H9 (cell line): ENCODE results near the gene CEP44. TPM values are rescaled to one million over a fixed set of nuclear protein-coding genes. Genes with fewer than 3 reads are reported as not detected.

Experiments used
- DNase-seq: peaks from one replicate; pipeline ENCODE4 v3.0.0-alpha.2; 2017
- H2AFZ ChIP-seq: one replicate; pipeline ENCODE4 v1.6.1; 2013; ENCODE audit warnings: mild to moderate bottlenecking, low read length, control low read depth, moderate library complexity
- H2AK5ac ChIP-seq: 2 replicates; pipeline ENCODE4 v1.6.1; 2013; ENCODE audit warnings: low read length, control low read depth, mixed read lengths; ENCODE audit not compliant: insufficient read length
- H2BK120ac ChIP-seq: one replicate; pipeline ENCODE4 v1.6.1; 2013; ENCODE audit warnings: low read depth, mild to moderate bottlenecking, low read length, control low read depth, inconsistent platforms; ENCODE audit not compliant: poor library complexity, severe bottlenecking
- H2BK12ac ChIP-seq: 2 replicates; pipeline ENCODE4 v1.6.1; 2013; ENCODE audit warnings: low read length, control low read depth, mixed read lengths, low read depth; ENCODE audit not compliant: insufficient read length
- H2BK15ac ChIP-seq: 2 replicates; pipeline ENCODE4 v1.6.1; 2013; ENCODE audit warnings: low read depth, low read length, control low read depth
- H2BK20ac ChIP-seq: one replicate; pipeline ENCODE4 v1.6.1; 2013; ENCODE audit warnings: low read depth, mild to moderate bottlenecking, low read length, control low read depth, inconsistent platforms; ENCODE audit not compliant: poor library complexity, severe bottlenecking
- H2BK5ac ChIP-seq: 2 replicates; pipeline ENCODE4 v1.6.1; 2013; ENCODE audit warnings: low read length, control low read depth, mixed read lengths; ENCODE audit not compliant: insufficient read length
- H3K14ac ChIP-seq: 2 replicates; pipeline ENCODE4 v1.6.1; 2013; ENCODE audit warnings: low read length, control low read depth; ENCODE audit not compliant: insufficient read depth
- H3K18ac ChIP-seq: 2 replicates; pipeline ENCODE4 v1.6.1; 2013; ENCODE audit warnings: low read depth, mild to moderate bottlenecking, mixed read lengths, low read length, control low read depth; ENCODE audit not compliant: insufficient read length
- H3K23ac ChIP-seq: 2 replicates; pipeline ENCODE4 v1.6.1; 2013; ENCODE audit warnings: low read length, control low read depth, mixed read lengths, low read depth; ENCODE audit not compliant: insufficient read length
- H3K23me2 ChIP-seq: 2 replicates; pipeline ENCODE4 v1.6.1; 2013; ENCODE audit warnings: low read depth, mild to moderate bottlenecking, mixed read lengths, low read length, control low read depth; ENCODE audit not compliant: insufficient read length, poor library complexity, severe bottlenecking
- H3K27ac ChIP-seq: 2 replicates; pipeline ENCODE4 v1.5.1; 2013; ENCODE audit warnings: low read length, control low read depth, mixed read lengths, low read depth; ENCODE audit not compliant: insufficient read length
- H3K27me3 ChIP-seq: 2 replicates; pipeline ENCODE4 v1.6.1; 2013; ENCODE audit warnings: low read length, control low read depth, inconsistent platforms; ENCODE audit not compliant: insufficient read depth
- H3K4ac ChIP-seq: 2 replicates; pipeline ENCODE4 v1.6.1; 2013; ENCODE audit warnings: low read depth, mild to moderate bottlenecking, control low read depth, inconsistent platforms, low read length, moderate library complexity
- H3K4me1 ChIP-seq: 2 replicates; pipeline ENCODE4 v1.6.1; 2013; ENCODE audit warnings: low read length, control low read depth, inconsistent platforms; ENCODE audit not compliant: insufficient read depth
- H3K4me2 ChIP-seq: 2 replicates; pipeline ENCODE4 v1.6.1; 2013; ENCODE audit warnings: low read length, control low read depth, mixed read lengths; ENCODE audit not compliant: insufficient read length, insufficient read depth
- H3K56ac ChIP-seq: 2 replicates; pipeline ENCODE4 v1.6.1; 2013; ENCODE audit warnings: low read depth, mild to moderate bottlenecking, mixed read lengths, low read length, control low read depth; ENCODE audit not compliant: insufficient read length
- H3K79me1 ChIP-seq: 2 replicates; pipeline ENCODE4 v1.6.1; 2013; ENCODE audit warnings: low read depth, mild to moderate bottlenecking, moderate library complexity, low read length, control low read depth, inconsistent platforms; ENCODE audit not compliant: insufficient read depth, poor library complexity, severe bottlenecking
- H3K79me2 ChIP-seq: 2 replicates; pipeline ENCODE4 v1.6.1; 2013; ENCODE audit warnings: low read length, control low read depth, inconsistent platforms; ENCODE audit not compliant: insufficient read depth
- H3K9ac ChIP-seq: 2 replicates; pipeline ENCODE4 v1.6.1; 2013; ENCODE audit warnings: low read length, control low read depth, mixed read lengths; ENCODE audit not compliant: insufficient read length; ENCODE audit errors: extremely low read depth
- H3K9me3 ChIP-seq: one replicate; pipeline ENCODE4 v1.6.1; 2013; ENCODE audit warnings: low read depth, low read length, inconsistent platforms; ENCODE audit not compliant: control insufficient read depth
- H3T11ph ChIP-seq: one replicate; pipeline ENCODE4 v1.6.1; 2013; ENCODE audit warnings: mild to moderate bottlenecking, low read length, control low read depth, inconsistent platforms
- H4K20me1 ChIP-seq: one replicate; pipeline ENCODE4 v1.6.1; 2013; ENCODE audit not compliant: control insufficient read depth, insufficient read length, insufficient read depth
- H4K5ac ChIP-seq: 2 replicates; pipeline ENCODE4 v1.6.1; 2013; ENCODE audit warnings: low read depth, mild to moderate bottlenecking, mixed read lengths, low read length, control low read depth; ENCODE audit not compliant: insufficient read length
- H4K8ac ChIP-seq: replicated peaks from 2 replicates; pipeline ENCODE4 v1.6.1; 2013; ENCODE audit warnings: low read length, control low read depth, mixed read lengths, low read depth; ENCODE audit not compliant: insufficient read length
- H4K91ac ChIP-seq: 2 replicates; pipeline ENCODE4 v1.6.1; 2013; ENCODE audit warnings: low read depth, mild to moderate bottlenecking, moderate library complexity, mixed read lengths, low read length, control low read depth; ENCODE audit not compliant: insufficient read length
- H3K27ac Mint-ChIP-seq, 3 experiments: 2 replicates in 2 of 3; 3 replicates in 1 of 3; pipeline ENCODE4 v1.8.0; 2020 to 2021; ENCODE audit warnings: mixed read lengths in 3 of 3, mild to moderate bottlenecking in 1 of 3, moderate library complexity in 1 of 3
- H3K27me3 Mint-ChIP-seq: 2 replicates; pipeline ENCODE4 v1.8.0; 2021; ENCODE audit warnings: low read depth, mild to moderate bottlenecking, moderate library complexity, mixed read lengths
- H3K36me3 Mint-ChIP-seq, 3 experiments: 2 replicates in 2 of 3; 3 replicates in 1 of 3; pipeline ENCODE4 v1.8.0; 2020 to 2021; ENCODE audit warnings: low read depth in 3 of 3, mixed read lengths in 3 of 3; ENCODE audit not compliant: insufficient read depth in 1 of 3
- H3K4me1 Mint-ChIP-seq, 2 experiments: 2 replicates each; pipeline ENCODE4 v1.8.0; 2020; ENCODE audit warnings: mixed read lengths in 2 of 2
- H3K4me3 Mint-ChIP-seq, 2 experiments: 2 replicates in 1 of 2; 3 replicates in 1 of 2; pipeline ENCODE4 v1.8.0; 2020 to 2021; ENCODE audit warnings: mild to moderate bottlenecking in 2 of 2, mixed read lengths in 2 of 2, moderate library complexity in 1 of 2
- H3K9me3 Mint-ChIP-seq, 2 experiments: 2 replicates in 1 of 2; 3 replicates in 1 of 2; pipeline ENCODE4 v1.8.0; 2020; ENCODE audit warnings: mild to moderate bottlenecking in 2 of 2, mixed read lengths in 2 of 2, moderate library complexity in 1 of 2
- CTCF ChIP-seq: fragments of 200-600 bp; sonication (generic); conservative IDR thresholded peaks from 3 replicates; pipeline ENCODE4 v1.8.0; 2021; ENCODE audit warnings: antibody characterized with exemption, mild to moderate bottlenecking
- WGBS: extraction: QIAGEN DNeasy Blood & Tissue Kit; methylation state at CpG from one replicate; pipeline ENCODE4 v1.1.7; 2013; ENCODE audit warnings: missing lambda C conversion rate, low lambda C conversion rate, mixed read lengths; ENCODE audit not compliant: insufficient read length; ENCODE audit errors: extremely low coverage; 5-methylcytosine and 5-hydroxymethylcytosine counted together
- total RNA-seq: library from RNA; stranded (reverse); gene quantifications from 2 replicates; pipeline ENCODE4 v1.2.1, GENCODE V29; 2021

Gene CEP44
- total RNA-seq, 1 experiment from 2014 or later = 16.5 TPM

DNA sequence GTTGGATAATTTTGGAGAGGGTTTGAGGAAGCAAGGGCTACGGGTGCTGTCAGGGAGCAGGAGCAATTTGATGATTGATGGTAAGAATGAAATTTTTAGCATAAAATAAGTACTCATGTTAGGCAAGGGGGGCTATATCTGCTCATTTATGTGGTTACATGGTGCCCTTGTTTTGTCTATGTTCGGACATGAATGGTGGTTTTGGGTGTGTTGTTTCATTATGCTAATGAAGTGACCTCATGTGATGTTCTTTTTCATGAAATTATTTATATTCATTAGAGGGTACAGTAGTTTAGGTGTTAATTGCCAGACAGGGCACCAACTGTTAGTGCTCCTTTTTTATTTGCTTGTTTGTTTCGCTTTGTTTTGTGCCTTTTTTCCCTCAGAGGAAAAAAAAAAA is 29.3 kb downstream of the CEP44 start:
- no peaks in the 10 kb centered on the region for H3K79me2 ChIP-seq
- peaks cover 6 to 8% of the 10 kb centered on the region in 2 experiments for H3K4me1 Mint-ChIP-seq
- H3K36me3 Mint-ChIP-seq = peaks cover 0 to 6% (median 4%) of the 10 kb centered on the region in 3 experiments; a peak in 3 of 7 replicates
- H3K27me3 Mint-ChIP-seq = no peaks in the 10 kb centered on the region
- no CpG with 5 or more reads among the region's 3 CpGs for WGBS
- no peak overlapping the region for H2BK5ac ChIP-seq
- no peak overlapping the region for H4K91ac ChIP-seq
- no peak overlapping the region for H2BK12ac ChIP-seq
- no peak overlapping the region for H2AFZ ChIP-seq
- no peak overlapping the region for H4K5ac ChIP-seq
- no peak overlapping the region for H3T11ph ChIP-seq
- no peaks in the 10 kb centered on the region for H3K4me1 ChIP-seq
- no peaks in the 10 kb centered on the region for H4K20me1 ChIP-seq
- no peak for DNase-seq
- H2BK120ac ChIP-seq = no peak overlapping the region
- H4K8ac ChIP-seq = no peak overlapping the region
- TF ChIP-seq CTCF = no peak
- no peak overlapping the region for H3K18ac ChIP-seq
- H3K4me3 Mint-ChIP-seq = no peak overlapping the region
- H3K4me2 ChIP-seq = no peak overlapping the region
- H3K27me3 ChIP-seq = no peaks in the 10 kb centered on the region
- no peaks in the 10 kb centered on the region for H3K9me3 ChIP-seq
- H3K23me2 ChIP-seq = no peaks in the 10 kb centered on the region
- no peak overlapping the region for H2BK20ac ChIP-seq
- no peak overlapping the region for H3K4ac ChIP-seq
- H3K9me3 Mint-ChIP-seq = no peaks in the 10 kb centered on the region
- no peak overlapping the region for H2BK15ac ChIP-seq
- no peak overlapping the region for H2AK5ac ChIP-seq
- no peak overlapping the region for H3K14ac ChIP-seq
- H3K56ac ChIP-seq = no peak overlapping the region
- H3K27ac Mint-ChIP-seq = no peak overlapping the region; a peak in 2 of 7 replicates
- H3K9ac ChIP-seq = no peak overlapping the region
- H3K23ac ChIP-seq = no peak overlapping the region
- no peak overlapping the region for H3K27ac ChIP-seq
- no peaks in the 10 kb centered on the region for H3K79me1 ChIP-seq
